ENCODE results near the gene SPAG6.
"Not testable (repeated sequence)": the region's sequence is repeated elsewhere in the genome, so short reads cannot be mapped to it uniquely, and the experiment has no call there.

The SPAG6 gene

DNA sequence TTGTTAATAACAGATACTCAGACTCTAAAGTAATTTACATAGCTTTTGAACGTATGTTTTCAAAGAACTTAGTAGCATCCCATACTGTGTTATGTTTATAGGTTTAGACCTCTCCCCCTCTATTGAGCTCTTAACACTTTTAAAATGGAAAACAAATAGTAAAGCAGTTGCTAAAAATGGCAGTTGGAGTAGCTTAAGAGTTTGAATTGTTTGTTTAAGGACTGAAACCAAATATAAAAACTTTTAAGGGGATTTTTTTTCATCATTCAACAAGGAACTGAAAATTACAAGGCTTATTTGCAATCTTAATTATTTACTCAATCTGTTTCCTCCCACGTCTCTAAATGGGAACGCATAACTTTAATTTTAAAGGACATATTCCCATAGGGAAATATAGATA is 1.6 kb upstream of the SPAG6 start:
- DNase-seq, result no peak

GRCh38 chr10:22344249-22344648 is 1.0 kb upstream of the SPAG6 start:
- DNase-seq, result no peak

DNA sequence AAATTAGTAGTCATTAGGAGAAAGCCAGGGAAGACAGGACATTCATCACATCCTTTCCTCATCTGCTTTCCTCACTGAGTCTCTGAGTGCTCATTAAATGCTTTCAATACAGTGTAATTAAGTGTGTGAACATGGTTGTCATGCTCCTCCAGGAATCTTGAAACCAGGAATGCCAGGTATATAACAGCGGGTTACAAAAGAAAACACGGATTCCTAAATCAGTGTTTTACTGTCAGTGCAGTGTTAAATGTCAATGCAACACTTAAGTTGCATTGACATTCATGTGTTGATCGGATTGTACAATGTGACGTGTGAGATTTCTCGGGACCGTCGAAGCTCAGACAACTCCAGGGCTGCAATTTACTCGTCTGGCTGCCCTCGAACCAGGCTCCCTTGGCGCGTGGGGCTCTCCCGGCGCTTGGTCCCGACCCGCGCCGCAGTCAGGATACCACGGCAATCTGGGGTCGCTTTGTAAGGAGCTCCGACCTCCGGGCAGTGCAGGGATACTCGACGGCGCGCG is 455 bp upstream of the SPAG6 start:
- DNase-seq, result no peak

- no peak for DNase-seq
These were observed 883 bp downstream of the SPAG6 start for GRCh38 chr10:22346096-22346661.

GRCh38 chr10:22349755-22350154 is 4.5 kb downstream of the SPAG6 start:
- no peak for DNase-seq

- no peak for DNase-seq
These were observed 5.9 kb downstream of the SPAG6 start for GRCh38 chr10:22351131-22351703.

- DNase-seq, result no peak
These were observed 11.1 kb downstream of the SPAG6 start for GRCh38 chr10:22356324-22356873.

- not testable (repeated sequence) for DNase-seq
These were observed 12.5 kb downstream of the SPAG6 start for GRCh38 chr10:22357770-22358169.

DNA sequence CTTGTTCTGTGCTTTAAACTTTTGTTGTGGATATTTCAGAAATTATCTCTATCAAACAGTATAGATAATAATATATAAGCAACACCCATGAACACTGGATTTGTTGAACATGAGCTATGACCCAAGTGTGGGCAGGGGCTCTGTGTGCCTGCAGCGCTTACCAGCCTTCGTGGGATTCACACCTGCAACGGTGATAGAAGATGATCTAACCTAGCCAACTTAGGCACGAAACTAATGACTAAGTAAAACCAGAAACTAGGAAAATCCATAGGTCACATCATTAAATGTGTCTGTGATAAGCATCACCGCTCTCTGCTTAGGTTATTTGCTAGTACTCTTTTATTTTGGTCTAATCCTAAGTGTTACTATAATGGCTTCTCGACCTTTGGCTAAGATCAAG is 18.0 kb downstream of the SPAG6 start:
- no peak for DNase-seq

GRCh38 chr10:22364407-22365140 is 19.3 kb downstream of the SPAG6 start:
- no peak for DNase-seq

DNA sequence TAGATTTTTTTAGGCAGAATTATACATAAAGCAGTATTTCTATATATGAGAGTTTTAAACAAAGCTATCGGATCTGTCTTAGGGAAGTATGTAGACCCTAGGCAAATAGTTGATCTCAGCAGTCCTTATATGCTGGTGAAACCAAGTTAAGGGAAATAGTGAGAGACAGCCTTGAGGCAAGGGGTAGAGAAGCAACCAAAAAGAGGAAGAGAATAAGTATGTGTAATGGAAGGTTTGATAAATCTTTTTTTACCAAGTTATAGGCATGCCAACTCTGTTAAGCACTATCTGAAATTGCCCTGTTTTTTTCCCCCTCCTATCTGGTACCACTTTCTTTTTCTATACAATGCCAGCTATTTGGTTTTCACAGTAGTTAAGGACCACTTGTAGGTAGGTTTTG is 19.9 kb downstream of the SPAG6 start:
- no peak for DNase-seq

GRCh38 chr10:22365644-22366434 is 20.5 kb downstream of the SPAG6 start:
- no peak for DNase-seq

DNA sequence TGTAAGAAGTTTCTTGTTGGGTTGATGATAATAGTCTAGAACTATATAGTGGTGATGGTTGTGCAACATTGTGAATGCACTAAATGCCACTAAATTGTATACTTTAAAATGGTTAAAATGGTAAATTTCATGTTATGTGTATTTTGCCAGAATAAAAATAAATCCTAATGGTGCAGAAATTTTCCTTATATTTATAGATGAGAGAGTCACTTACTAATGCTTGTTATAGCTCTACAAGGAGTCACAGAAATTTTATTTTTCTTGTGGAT is 21.1 kb downstream of the SPAG6 start:
- no peak for DNase-seq

- no peak for DNase-seq
These were observed 21.5 kb downstream of the SPAG6 start for GRCh38 chr10:22366771-22367170.

DNA sequence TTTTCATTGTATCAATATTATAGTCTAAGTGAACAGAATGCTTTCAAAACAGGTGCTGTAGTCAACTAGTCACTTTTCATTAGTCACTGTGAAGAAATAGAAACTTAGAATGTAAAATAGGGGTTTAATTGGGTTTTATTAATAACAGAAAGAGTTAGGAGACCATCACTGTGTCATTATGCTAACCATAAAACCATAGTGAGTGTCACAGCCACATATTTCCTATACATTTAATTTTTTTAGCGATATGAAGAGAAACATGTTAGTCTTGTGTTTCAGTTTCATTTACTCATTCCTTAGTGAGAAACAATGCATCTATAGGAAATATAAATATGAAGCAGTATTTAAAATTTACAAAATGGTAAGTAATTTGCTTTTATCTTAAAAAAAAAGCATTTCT is 22.2 kb downstream of the SPAG6 start:
- no peak for DNase-seq

GRCh38 chr10:22368402-22368801 is 23.1 kb downstream of the SPAG6 start:
- no peak for DNase-seq

- DNase-seq, result no peak
These were observed 23.7 kb downstream of the SPAG6 start for GRCh38 chr10:22368981-22369380.

DNA sequence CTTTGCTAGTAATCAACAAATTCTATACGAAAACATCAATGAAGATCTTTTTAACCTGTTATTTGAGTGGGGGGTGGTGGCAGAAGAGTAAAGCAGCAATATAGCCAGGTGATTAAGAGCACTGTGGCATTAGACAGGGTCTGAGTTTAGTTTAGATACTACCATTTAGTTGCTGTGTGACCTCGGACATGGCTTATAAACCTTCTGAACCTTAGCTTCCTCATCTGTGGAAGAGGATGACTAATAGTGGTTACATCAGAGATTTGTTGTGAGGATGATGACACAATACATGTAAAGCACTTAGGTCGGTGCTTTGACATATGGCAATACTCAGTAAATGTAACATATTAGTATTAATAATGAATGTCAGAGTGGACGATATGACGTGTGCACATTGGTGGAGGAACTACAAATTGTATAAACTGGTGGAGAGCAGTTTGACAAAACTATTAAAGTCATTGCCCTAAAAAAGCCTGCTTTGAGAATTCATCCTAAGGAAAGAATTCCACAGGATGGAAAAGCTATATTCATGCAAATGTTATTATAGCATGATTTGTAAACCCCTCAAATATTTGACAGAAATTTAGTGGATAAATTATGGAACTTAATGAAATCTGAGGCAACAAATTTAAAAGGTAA is 24.3 kb downstream of the SPAG6 start:
- no peak for DNase-seq

DNA sequence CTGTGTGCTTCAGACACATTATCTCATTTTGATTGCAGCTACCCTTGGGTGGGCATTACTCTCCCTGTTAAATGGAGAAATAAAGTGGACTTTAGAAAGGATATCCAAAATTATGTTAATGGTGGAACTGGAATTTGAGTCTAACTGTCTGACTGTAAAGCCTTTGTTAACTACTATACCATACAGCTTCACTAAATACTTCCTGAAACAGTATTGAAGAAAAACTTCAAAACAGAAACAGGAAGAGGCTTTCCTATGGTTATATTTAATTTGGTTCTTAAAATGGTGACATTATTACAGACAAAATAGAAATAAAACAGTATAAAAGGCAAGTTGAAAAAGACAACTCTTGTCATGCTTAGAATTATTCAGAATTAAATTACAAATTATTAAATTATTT is 25.0 kb downstream of the SPAG6 start:
- no peak for DNase-seq

DNA sequence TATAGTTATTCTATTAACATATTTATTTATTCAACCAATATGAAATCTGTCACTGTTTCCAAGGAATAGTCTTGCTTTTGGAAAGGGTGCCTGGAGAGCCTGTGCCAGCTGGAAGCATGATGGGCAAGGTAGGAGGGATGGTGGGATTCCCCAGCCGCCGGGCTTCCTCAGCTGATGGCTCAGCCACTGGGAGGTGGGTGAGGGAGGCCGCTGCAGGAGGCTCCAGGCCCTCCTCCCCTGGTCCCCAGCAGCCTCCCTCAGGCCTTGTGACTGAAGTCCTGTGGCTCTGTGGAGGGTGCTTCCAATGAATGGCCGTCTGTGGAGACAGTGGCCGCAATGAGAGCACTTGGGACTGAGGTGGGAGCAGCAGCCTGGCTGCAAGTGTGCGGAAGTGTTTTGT is 27.0 kb downstream of the SPAG6 start:
- no peak for DNase-seq

GRCh38 chr10:22372917-22373316 is 27.6 kb downstream of the SPAG6 start:
- DNase-seq, result no peak

- DNase-seq, result no peak
These were observed 29.3 kb downstream of the SPAG6 start for GRCh38 chr10:22374489-22375126.

DNA sequence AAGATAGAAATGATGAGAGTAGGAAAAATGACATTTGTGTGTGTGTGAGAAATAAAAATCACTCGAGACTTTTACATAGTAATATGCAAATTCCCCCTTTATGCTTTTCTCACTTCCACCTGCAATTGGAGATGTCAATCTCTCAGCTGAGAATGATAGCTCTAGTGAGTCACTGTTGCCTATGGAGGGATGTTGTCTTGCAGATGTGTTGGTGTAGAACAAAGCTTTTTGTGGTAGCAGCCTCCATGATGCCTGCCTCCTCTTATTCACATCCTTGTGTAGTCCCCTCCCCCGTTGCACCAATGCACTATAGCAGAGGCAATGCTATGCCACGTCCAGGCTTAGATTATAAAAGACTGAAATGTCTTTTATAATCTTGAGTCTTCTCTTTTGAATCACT is 33.8 kb downstream of the SPAG6 start:
- no peak for DNase-seq
